ENCODE measurements around the gene C9orf78. TPM values are rescaled to one million over a fixed set of nuclear protein-coding genes. Genes with fewer than 3 reads are reported as not detected.

The C9orf78 gene
- total RNA-seq, 2 experiments from 2014 or later: 45.3 to 45.7 TPM

- CTCF ChIA-PET: no interaction called here
- no peaks in the 10 kb centered on the region for H3K9me3 Mint-ChIP-seq
- no peaks in the 10 kb centered on the region for H3K27me3 Mint-ChIP-seq (ENCODE audit: low read depth)
- DNase-seq: no peak
- peaks cover 15% of the 10 kb centered on the region for H3K36me3 Mint-ChIP-seq (ENCODE audit: low read depth)
- H3K4me3 Mint-ChIP-seq: no peak overlapping the region
- peaks cover 25% of the 10 kb centered on the region for H3K4me1 Mint-ChIP-seq (ENCODE audit: low read depth)
- intact Hi-C loops (cut with micrococcal nuclease): no loop called here
- H3K27ac Mint-ChIP-seq: peak overlapping the region; percentile 50
Observed at GRCh38 chr9:129874261-129875101, 39.4 kb upstream of the C9orf78 start.

DNA sequence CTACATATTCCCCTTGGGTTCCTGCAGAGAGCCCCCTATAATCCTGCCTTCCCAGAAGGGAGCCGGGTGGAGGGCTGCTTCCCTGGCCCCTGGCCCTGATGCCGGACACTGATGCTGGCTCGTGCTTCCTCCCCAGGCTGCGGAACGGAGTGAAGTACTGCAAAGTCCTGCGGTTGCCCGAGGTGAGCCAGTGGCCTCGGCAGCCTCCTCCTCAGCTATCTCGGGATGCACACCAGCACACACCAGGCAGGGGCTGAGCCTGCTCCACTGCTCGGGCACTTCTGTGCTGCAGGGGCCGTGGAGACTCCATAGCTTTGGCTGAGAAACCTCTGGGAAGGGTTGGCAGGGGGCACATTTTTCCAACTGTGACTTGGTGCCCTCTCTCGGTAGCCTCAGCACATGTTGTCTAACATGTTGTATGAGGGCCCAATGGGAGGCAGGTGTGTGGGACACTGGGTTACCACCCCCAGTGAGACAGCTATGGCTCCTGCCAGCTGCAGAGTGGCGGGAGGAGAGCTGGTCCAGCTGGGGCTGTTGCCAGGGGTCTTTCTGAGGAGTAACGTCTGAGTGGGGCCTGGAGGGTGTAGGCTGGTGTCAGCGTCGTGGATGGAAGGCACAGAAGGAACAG, 38.6 kb upstream of the C9orf78 start:
- Mint-ChIP-seq H3K27ac (peak overlapping the region; percentile 60), H3K27me3 (ENCODE audit: low read depth) (no peaks in the 10 kb centered on the region), H3K36me3 (ENCODE audit: low read depth) (peaks cover 18% of the 10 kb centered on the region), H3K4me1 (ENCODE audit: low read depth) (peaks cover 32% of the 10 kb centered on the region), H3K9me3 (no peaks in the 10 kb centered on the region), H3K4me3 (no peak overlapping the region)
- no peak for DNase-seq
- CTCF ChIA-PET: no interaction called here
- intact Hi-C loops (cut with micrococcal nuclease): no loop called here

DNA sequence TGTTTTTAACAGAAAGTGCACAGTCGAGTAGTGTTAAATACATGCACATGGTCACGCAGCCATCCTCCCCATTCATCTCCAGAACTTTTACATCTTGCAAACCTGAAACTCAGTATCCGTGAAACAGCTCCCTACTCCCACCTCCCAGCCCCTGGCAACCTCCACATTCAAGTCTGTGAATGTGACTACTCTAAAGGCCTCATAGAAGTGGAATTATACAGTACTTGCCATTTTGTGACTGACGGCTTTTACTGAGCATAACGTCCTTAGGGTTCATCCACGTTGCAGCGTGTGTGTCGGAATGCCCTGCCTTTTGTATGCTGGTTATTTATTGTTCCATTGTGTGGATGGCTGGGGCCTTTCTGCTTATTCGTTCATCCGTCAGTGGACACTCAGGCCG, 36.0 kb upstream of the C9orf78 start:
- CTCF ChIA-PET: no interaction called here
- DNase-seq: no peak
- H3K36me3 Mint-ChIP-seq (ENCODE audit: low read depth): peaks cover 25% of the 10 kb centered on the region
- no peak overlapping the region for H3K4me3 Mint-ChIP-seq
- intact Hi-C loops (cut with micrococcal nuclease): no loop called here
- H3K27me3 Mint-ChIP-seq (ENCODE audit: low read depth): no peaks in the 10 kb centered on the region
- H3K4me1 Mint-ChIP-seq (ENCODE audit: low read depth): peaks cover 57% of the 10 kb centered on the region
- H3K27ac Mint-ChIP-seq: peak overlapping the region; percentile 91
- no peaks in the 10 kb centered on the region for H3K9me3 Mint-ChIP-seq

GRCh38 chr9:129869585-129870501, 34.8 kb upstream of the C9orf78 start:
- intact Hi-C loops (cut with micrococcal nuclease): loop anchor here (1.0 to 5.0 kb wide), 2 partner anchors 14 to 48 kb away; partner anchors contain the start of gene TOR1A
- CTCF ChIA-PET: interaction anchor here (1.5 kb wide), 1 partner anchor 31 kb away, joined by 5 read pairs; no protein-coding TSS in a partner anchor
- H3K27ac Mint-ChIP-seq: peak overlapping the region; percentile 91
- H3K4me1 Mint-ChIP-seq (ENCODE audit: low read depth): peaks cover 68% of the 10 kb centered on the region
- H3K36me3 Mint-ChIP-seq (ENCODE audit: low read depth): peaks cover 35% of the 10 kb centered on the region
- no peak for DNase-seq
- no peaks in the 10 kb centered on the region for H3K9me3 Mint-ChIP-seq
- H3K27me3 Mint-ChIP-seq (ENCODE audit: low read depth): no peaks in the 10 kb centered on the region
- peak overlapping the region; percentile 66 for H3K4me3 Mint-ChIP-seq

DNA sequence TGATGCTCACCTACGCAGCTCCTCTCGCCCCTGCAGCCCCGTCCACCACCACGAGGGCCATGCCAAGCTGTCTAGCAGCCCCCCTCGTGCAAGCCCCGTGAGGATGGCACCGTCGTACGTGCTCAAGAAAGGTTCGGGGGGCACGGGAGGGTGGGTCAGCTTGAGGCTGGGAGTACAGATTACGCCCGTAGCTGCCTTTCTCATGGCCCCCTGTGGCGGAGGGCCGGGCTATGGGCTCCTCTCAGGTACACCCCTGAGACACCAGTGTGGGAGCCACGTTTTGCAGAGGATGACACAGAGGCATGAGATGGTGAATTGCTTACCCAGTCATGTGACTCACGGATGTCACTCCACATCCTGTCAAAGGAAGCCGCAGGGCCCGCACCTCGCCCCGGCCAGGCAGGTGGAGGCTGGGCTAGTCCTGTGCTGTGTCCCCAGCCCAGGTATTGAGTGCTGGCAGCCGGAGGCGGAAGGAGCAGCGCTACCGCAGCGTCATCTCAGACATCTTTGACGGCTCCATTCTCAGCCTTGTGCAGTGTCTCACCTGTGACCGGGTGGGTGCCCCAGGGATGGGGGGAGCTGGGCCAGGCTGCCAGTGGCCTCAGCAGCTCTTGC, 33.9 kb upstream of the C9orf78 start:
- Mint-ChIP-seq H3K27me3 (ENCODE audit: low read depth) (no peaks in the 10 kb centered on the region), H3K36me3 (ENCODE audit: low read depth) (peaks cover 32% of the 10 kb centered on the region), H3K27ac (peak overlapping the region; percentile 91), H3K4me3 (peak overlapping the region; percentile 66), H3K4me1 (ENCODE audit: low read depth) (peaks cover 72% of the 10 kb centered on the region), H3K9me3 (no peaks in the 10 kb centered on the region)
- intact Hi-C loops (cut with micrococcal nuclease): loop anchor here (1.0 to 5.0 kb wide), 2 partner anchors 15 to 47 kb away; partner anchors contain the start of gene TOR1A
- CTCF ChIA-PET: interaction anchor here (0.5 to 1.5 kb wide), 2 partner anchors 30 to 76 kb away, joined by 3 to 5 read pairs; no protein-coding TSS in a partner anchor
- DNase-seq: peak; percentile 96

GRCh38 chr9:129868023-129868871, 33.2 kb upstream of the C9orf78 start:
- Mint-ChIP-seq H3K4me1 (ENCODE audit: low read depth) (peaks cover 76% of the 10 kb centered on the region), H3K27ac (peak overlapping the region; percentile 91), H3K9me3 (no peaks in the 10 kb centered on the region), H3K4me3 (peak overlapping the region; percentile 66), H3K27me3 (ENCODE audit: low read depth) (no peaks in the 10 kb centered on the region), H3K36me3 (ENCODE audit: low read depth) (peaks cover 30% of the 10 kb centered on the region)
- DNase-seq: no peak
- intact Hi-C loops (cut with micrococcal nuclease): loop anchor here (5.0 kb wide), 1 partner anchor 46 kb away; the partner anchor contains the start of gene TOR1A
- CTCF ChIA-PET: interaction anchor here (1.5 kb wide), 1 partner anchor 30 kb away, joined by 5 read pairs; no protein-coding TSS in a partner anchor

DNA sequence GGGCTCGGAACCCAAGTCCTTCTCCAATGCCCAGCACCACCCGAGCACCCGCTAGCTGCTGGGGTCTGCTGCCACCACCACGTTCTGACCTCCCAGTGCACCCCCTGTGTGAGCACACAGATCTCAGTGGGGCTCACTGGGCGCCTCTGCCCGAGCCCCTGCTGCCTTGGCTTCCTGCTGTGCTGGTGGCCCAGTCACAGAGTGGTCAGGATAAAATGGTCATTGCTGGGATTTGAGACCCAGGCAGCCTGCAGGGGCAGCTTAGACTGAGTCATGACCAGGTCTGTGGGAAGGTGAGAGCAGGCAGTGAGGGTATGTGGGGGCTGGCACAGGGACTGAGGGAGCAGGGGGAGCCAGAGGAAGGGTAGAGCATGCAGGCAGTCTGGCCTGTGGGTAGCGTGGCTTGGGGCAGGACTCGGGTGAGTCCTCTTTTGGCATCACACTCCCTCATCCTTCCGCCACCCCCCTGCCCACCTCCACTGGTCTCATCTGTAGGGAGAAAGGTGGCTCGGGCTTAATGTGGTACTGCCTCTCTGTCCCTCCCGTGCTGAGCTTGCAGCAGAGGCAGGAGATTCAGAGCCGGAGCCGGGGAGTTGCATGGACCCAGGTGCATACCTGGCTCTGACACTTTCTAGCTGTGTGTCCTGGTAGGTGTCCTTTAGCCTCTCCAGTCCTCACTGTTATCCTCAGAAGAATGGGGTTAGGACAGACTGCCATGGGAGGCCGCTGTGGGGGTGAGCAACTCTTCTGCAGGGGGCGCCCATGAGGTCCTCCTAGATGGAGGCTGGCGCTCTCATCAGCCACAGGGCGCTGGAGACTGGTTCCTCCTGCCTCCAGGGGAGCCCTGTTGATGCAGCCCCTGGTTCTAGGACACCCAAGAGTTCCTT, 32.3 kb upstream of the C9orf78 start:
- peak overlapping the region; percentile 45 for H3K4me3 Mint-ChIP-seq
- H3K27ac Mint-ChIP-seq: peak overlapping the region; percentile 87
- peak; percentile 40 for DNase-seq
- no peaks in the 10 kb centered on the region for H3K27me3 Mint-ChIP-seq (ENCODE audit: low read depth)
- intact Hi-C loops (cut with micrococcal nuclease): loop anchor here (5.0 kb wide), 1 partner anchor 45 kb away; the partner anchor contains the start of gene TOR1A
- H3K9me3 Mint-ChIP-seq: no peaks in the 10 kb centered on the region
- peaks cover 80% of the 10 kb centered on the region for H3K4me1 Mint-ChIP-seq (ENCODE audit: low read depth)
- CTCF ChIA-PET: interaction anchor here (1.1 kb wide), 1 partner anchor 28 kb away, joined by 3 read pairs; no protein-coding TSS in a partner anchor
- peaks cover 31% of the 10 kb centered on the region for H3K36me3 Mint-ChIP-seq (ENCODE audit: low read depth)

- intact Hi-C loops (cut with micrococcal nuclease): loop anchor here (1.0 to 5.0 kb wide), 2 partner anchors 31 to 44 kb away; partner anchors contain the start of genes C9orf78, TOR1A and USP20
- CTCF ChIA-PET: interaction anchor here (1.0 to 1.1 kb wide), 2 partner anchors 16 to 28 kb away, joined by 3 read pairs; no protein-coding TSS in a partner anchor
- no peaks in the 10 kb centered on the region for H3K27me3 Mint-ChIP-seq (ENCODE audit: low read depth)
- H3K4me1 Mint-ChIP-seq (ENCODE audit: low read depth): peaks cover 83% of the 10 kb centered on the region
- H3K4me3 Mint-ChIP-seq: peak overlapping the region; percentile 39
- H3K36me3 Mint-ChIP-seq (ENCODE audit: low read depth): peaks cover 36% of the 10 kb centered on the region
- no peaks in the 10 kb centered on the region for H3K9me3 Mint-ChIP-seq
- DNase-seq: peak; percentile 79
- peak overlapping the region; percentile 87 for H3K27ac Mint-ChIP-seq
Observed at GRCh38 chr9:129866394-129867135, 31.5 kb upstream of the C9orf78 start.

DNA sequence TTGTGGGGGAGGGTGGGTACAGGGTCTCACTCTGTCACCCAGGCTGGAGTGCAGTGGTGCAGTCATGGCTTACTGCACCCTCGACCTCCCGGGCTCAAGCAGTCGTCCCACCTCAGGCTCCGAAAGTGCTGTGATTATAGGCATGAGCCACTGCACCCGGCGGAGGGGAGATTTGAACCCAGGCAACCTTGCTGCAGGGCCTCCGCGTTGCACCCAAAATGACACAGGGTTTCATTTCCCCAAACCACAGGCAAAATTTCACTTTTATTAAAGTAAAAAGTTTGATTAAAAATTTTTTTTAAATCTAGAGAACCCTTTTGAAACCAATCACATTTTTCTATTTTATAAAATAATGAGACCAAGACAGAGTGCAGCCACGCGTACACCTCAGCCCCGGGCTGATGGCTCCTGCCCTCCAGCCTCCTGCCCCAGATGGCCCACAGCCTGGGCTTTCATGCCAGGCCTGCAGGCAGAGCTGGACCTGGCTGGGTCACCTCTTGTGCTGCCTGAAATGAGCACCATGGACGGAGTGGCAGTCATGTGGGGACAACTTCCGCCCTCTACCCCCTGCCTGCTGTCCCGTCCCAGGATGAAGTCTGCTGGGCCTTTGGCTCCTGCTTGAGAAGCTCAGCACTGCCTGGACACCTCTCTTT, 30.7 kb upstream of the C9orf78 start:
- H3K27ac Mint-ChIP-seq: peak overlapping the region; percentile 93
- peak overlapping the region; percentile 39 for H3K4me3 Mint-ChIP-seq
- no peaks in the 10 kb centered on the region for H3K9me3 Mint-ChIP-seq
- peaks cover 85% of the 10 kb centered on the region for H3K4me1 Mint-ChIP-seq (ENCODE audit: low read depth)
- no peaks in the 10 kb centered on the region for H3K27me3 Mint-ChIP-seq (ENCODE audit: low read depth)
- peaks cover 39% of the 10 kb centered on the region for H3K36me3 Mint-ChIP-seq (ENCODE audit: low read depth)
- DNase-seq: no peak
- intact Hi-C loops (cut with micrococcal nuclease): loop anchor here (1.0 to 5.0 kb wide), 2 partner anchors 30 to 43 kb away; partner anchors contain the start of genes C9orf78, TOR1A and USP20
- CTCF ChIA-PET: interaction anchor here (1.0 to 1.1 kb wide), 2 partner anchors 17 to 27 kb away, joined by 3 read pairs; no protein-coding TSS in a partner anchor

Measured in activated naive CD4-positive, alpha-beta T cell treated with anti-CD3 and anti-CD28 coated beads for 36 hours (primary cell).